ENCODE data around the gene UBA7.

UBA7 gene

GRCh38 chr3:49761661-49762060 is 52.1 kb downstream of the UBA7 start:
- Mint-ChIP-seq H3K4me3 (no peak overlapping the region), H3K27ac (no peak overlapping the region), H3K9me3 (no peaks in the 10 kb centered on the region), H3K4me1 (peaks cover 16% of the 10 kb centered on the region), H3K36me3 (peaks cover 12% of the 10 kb centered on the region), H3K27me3 (no peaks in the 10 kb centered on the region)
- DNase-seq (ENCODE audit: low spot score in 2 of 2) (no peak), ATAC-seq (ENCODE audit: low read depth) (no peak)

- Mint-ChIP-seq H3K27me3 (no peaks in the 10 kb centered on the region), H3K27ac (peak overlapping the region; percentile 65), H3K36me3 (peaks cover 11% of the 10 kb centered on the region), H3K4me3 (no peak overlapping the region), H3K4me1 (peaks cover 27% of the 10 kb centered on the region), H3K9me3 (no peaks in the 10 kb centered on the region)
- DNase-seq (ENCODE audit: low spot score in 2 of 2) (no peak), ATAC-seq (ENCODE audit: low read depth) (no peak)
These were observed 54.5 kb downstream of the UBA7 start for GRCh38 chr3:49759226-49759625.

GRCh38 chr3:49757197-49757596 is 56.6 kb downstream of the UBA7 start:
- H3K27ac Mint-ChIP-seq, result no peak overlapping the region
- H3K4me1 Mint-ChIP-seq, result peaks cover 36% of the 10 kb centered on the region
- H3K4me3 Mint-ChIP-seq, result no peak overlapping the region

GRCh38 chr3:49756036-49756435 is 57.7 kb downstream of the UBA7 start:
- ATAC-seq (ENCODE audit: low read depth), result no peak
- H3K4me1 Mint-ChIP-seq, result peaks cover 36% of the 10 kb centered on the region

More at GRCh38 chr3:49757197-49757596, 56.6 kb downstream of the UBA7 start:
- Mint-ChIP-seq H3K9me3 (no peaks in the 10 kb centered on the region), H3K27me3 (no peaks in the 10 kb centered on the region), H3K36me3 (peaks cover 14% of the 10 kb centered on the region)
- no peak for ATAC-seq (ENCODE audit: low read depth)
- DNase-seq (ENCODE audit: low spot score in 2 of 2), result no peak

More at GRCh38 chr3:49756036-49756435, 57.7 kb downstream of the UBA7 start:
- Mint-ChIP-seq H3K4me3 (no peak overlapping the region), H3K9me3 (no peaks in the 10 kb centered on the region), H3K27me3 (no peaks in the 10 kb centered on the region), H3K27ac (no peak overlapping the region), H3K36me3 (peaks cover 14% of the 10 kb centered on the region)
- DNase-seq (ENCODE audit: low spot score in 2 of 2), result no peak

Measured in memory B cell (primary cell).